H9 (cell line): ENCODE data around the gene PCDHGA9. TPM values are rescaled to one million over a fixed set of nuclear protein-coding genes. Genes with fewer than 3 reads are reported as not detected.

ENCODE experiments used
- DNase-seq: peaks from one replicate; pipeline ENCODE4 v3.0.0-alpha.2; 2017
- H2AFZ ChIP-seq: one replicate; pipeline ENCODE4 v1.6.1; 2013; ENCODE audit warnings: mild to moderate bottlenecking, low read length, control low read depth, moderate library complexity
- H2AK5ac ChIP-seq: 2 replicates; pipeline ENCODE4 v1.6.1; 2013; ENCODE audit warnings: low read length, control low read depth, mixed read lengths; ENCODE audit not compliant: insufficient read length
- H2BK120ac ChIP-seq: one replicate; pipeline ENCODE4 v1.6.1; 2013; ENCODE audit warnings: low read depth, mild to moderate bottlenecking, low read length, control low read depth, inconsistent platforms; ENCODE audit not compliant: poor library complexity, severe bottlenecking
- H2BK12ac ChIP-seq: 2 replicates; pipeline ENCODE4 v1.6.1; 2013; ENCODE audit warnings: low read length, control low read depth, mixed read lengths, low read depth; ENCODE audit not compliant: insufficient read length
- H2BK15ac ChIP-seq: 2 replicates; pipeline ENCODE4 v1.6.1; 2013; ENCODE audit warnings: low read depth, low read length, control low read depth
- H2BK20ac ChIP-seq: one replicate; pipeline ENCODE4 v1.6.1; 2013; ENCODE audit warnings: low read depth, mild to moderate bottlenecking, low read length, control low read depth, inconsistent platforms; ENCODE audit not compliant: poor library complexity, severe bottlenecking
- H2BK5ac ChIP-seq: 2 replicates; pipeline ENCODE4 v1.6.1; 2013; ENCODE audit warnings: low read length, control low read depth, mixed read lengths; ENCODE audit not compliant: insufficient read length
- H3K14ac ChIP-seq: 2 replicates; pipeline ENCODE4 v1.6.1; 2013; ENCODE audit warnings: low read length, control low read depth; ENCODE audit not compliant: insufficient read depth
- H3K18ac ChIP-seq: 2 replicates; pipeline ENCODE4 v1.6.1; 2013; ENCODE audit warnings: low read depth, mild to moderate bottlenecking, mixed read lengths, low read length, control low read depth; ENCODE audit not compliant: insufficient read length
- H3K23ac ChIP-seq: 2 replicates; pipeline ENCODE4 v1.6.1; 2013; ENCODE audit warnings: low read length, control low read depth, mixed read lengths, low read depth; ENCODE audit not compliant: insufficient read length
- H3K23me2 ChIP-seq: 2 replicates; pipeline ENCODE4 v1.6.1; 2013; ENCODE audit warnings: low read depth, mild to moderate bottlenecking, mixed read lengths, low read length, control low read depth; ENCODE audit not compliant: insufficient read length, poor library complexity, severe bottlenecking
- H3K27ac ChIP-seq: 2 replicates; pipeline ENCODE4 v1.5.1; 2013; ENCODE audit warnings: low read length, control low read depth, mixed read lengths, low read depth; ENCODE audit not compliant: insufficient read length
- H3K27me3 ChIP-seq: 2 replicates; pipeline ENCODE4 v1.6.1; 2013; ENCODE audit warnings: low read length, control low read depth, inconsistent platforms; ENCODE audit not compliant: insufficient read depth
- H3K4ac ChIP-seq: 2 replicates; pipeline ENCODE4 v1.6.1; 2013; ENCODE audit warnings: low read depth, mild to moderate bottlenecking, control low read depth, inconsistent platforms, low read length, moderate library complexity
- H3K4me1 ChIP-seq: 2 replicates; pipeline ENCODE4 v1.6.1; 2013; ENCODE audit warnings: low read length, control low read depth, inconsistent platforms; ENCODE audit not compliant: insufficient read depth
- H3K4me2 ChIP-seq: 2 replicates; pipeline ENCODE4 v1.6.1; 2013; ENCODE audit warnings: low read length, control low read depth, mixed read lengths; ENCODE audit not compliant: insufficient read length, insufficient read depth
- H3K56ac ChIP-seq: 2 replicates; pipeline ENCODE4 v1.6.1; 2013; ENCODE audit warnings: low read depth, mild to moderate bottlenecking, mixed read lengths, low read length, control low read depth; ENCODE audit not compliant: insufficient read length
- H3K79me1 ChIP-seq: 2 replicates; pipeline ENCODE4 v1.6.1; 2013; ENCODE audit warnings: low read depth, mild to moderate bottlenecking, moderate library complexity, low read length, control low read depth, inconsistent platforms; ENCODE audit not compliant: insufficient read depth, poor library complexity, severe bottlenecking
- H3K79me2 ChIP-seq: 2 replicates; pipeline ENCODE4 v1.6.1; 2013; ENCODE audit warnings: low read length, control low read depth, inconsistent platforms; ENCODE audit not compliant: insufficient read depth
- H3K9ac ChIP-seq: 2 replicates; pipeline ENCODE4 v1.6.1; 2013; ENCODE audit warnings: low read length, control low read depth, mixed read lengths; ENCODE audit not compliant: insufficient read length; ENCODE audit errors: extremely low read depth
- H3K9me3 ChIP-seq: one replicate; pipeline ENCODE4 v1.6.1; 2013; ENCODE audit warnings: low read depth, low read length, inconsistent platforms; ENCODE audit not compliant: control insufficient read depth
- H3T11ph ChIP-seq: one replicate; pipeline ENCODE4 v1.6.1; 2013; ENCODE audit warnings: mild to moderate bottlenecking, low read length, control low read depth, inconsistent platforms
- H4K20me1 ChIP-seq: one replicate; pipeline ENCODE4 v1.6.1; 2013; ENCODE audit not compliant: control insufficient read depth, insufficient read length, insufficient read depth
- H4K5ac ChIP-seq: 2 replicates; pipeline ENCODE4 v1.6.1; 2013; ENCODE audit warnings: low read depth, mild to moderate bottlenecking, mixed read lengths, low read length, control low read depth; ENCODE audit not compliant: insufficient read length
- H4K8ac ChIP-seq: replicated peaks from 2 replicates; pipeline ENCODE4 v1.6.1; 2013; ENCODE audit warnings: low read length, control low read depth, mixed read lengths, low read depth; ENCODE audit not compliant: insufficient read length
- H4K91ac ChIP-seq: 2 replicates; pipeline ENCODE4 v1.6.1; 2013; ENCODE audit warnings: low read depth, mild to moderate bottlenecking, moderate library complexity, mixed read lengths, low read length, control low read depth; ENCODE audit not compliant: insufficient read length
- H3K27ac Mint-ChIP-seq, 3 experiments: 2 replicates in 2 of 3; 3 replicates in 1 of 3; pipeline ENCODE4 v1.8.0; 2020 to 2021; ENCODE audit warnings: mixed read lengths in 3 of 3, mild to moderate bottlenecking in 1 of 3, moderate library complexity in 1 of 3
- H3K27me3 Mint-ChIP-seq: 2 replicates; pipeline ENCODE4 v1.8.0; 2021; ENCODE audit warnings: low read depth, mild to moderate bottlenecking, moderate library complexity, mixed read lengths
- H3K36me3 Mint-ChIP-seq, 3 experiments: 2 replicates in 2 of 3; 3 replicates in 1 of 3; pipeline ENCODE4 v1.8.0; 2020 to 2021; ENCODE audit warnings: low read depth in 3 of 3, mixed read lengths in 3 of 3; ENCODE audit not compliant: insufficient read depth in 1 of 3
- H3K4me1 Mint-ChIP-seq, 2 experiments: 2 replicates each; pipeline ENCODE4 v1.8.0; 2020; ENCODE audit warnings: mixed read lengths in 2 of 2
- H3K4me3 Mint-ChIP-seq, 2 experiments: 2 replicates in 1 of 2; 3 replicates in 1 of 2; pipeline ENCODE4 v1.8.0; 2020 to 2021; ENCODE audit warnings: mild to moderate bottlenecking in 2 of 2, mixed read lengths in 2 of 2, moderate library complexity in 1 of 2
- H3K9me3 Mint-ChIP-seq, 2 experiments: 2 replicates in 1 of 2; 3 replicates in 1 of 2; pipeline ENCODE4 v1.8.0; 2020; ENCODE audit warnings: mild to moderate bottlenecking in 2 of 2, mixed read lengths in 2 of 2, moderate library complexity in 1 of 2
- CTCF ChIP-seq: fragments of 200-600 bp; sonication (generic); conservative IDR thresholded peaks from 3 replicates; pipeline ENCODE4 v1.8.0; 2021; ENCODE audit warnings: antibody characterized with exemption, mild to moderate bottlenecking
- WGBS: extraction: QIAGEN DNeasy Blood & Tissue Kit; methylation state at CpG from one replicate; pipeline ENCODE4 v1.1.7; 2013; ENCODE audit warnings: missing lambda C conversion rate, low lambda C conversion rate, mixed read lengths; ENCODE audit not compliant: insufficient read length; ENCODE audit errors: extremely low coverage; 5-methylcytosine and 5-hydroxymethylcytosine counted together
- total RNA-seq: library from RNA; stranded (reverse); gene quantifications from 2 replicates; pipeline ENCODE4 v1.2.1, GENCODE V29; 2021

PCDHGA9 gene
- total RNA-seq, 1 experiment from 2014 or later: 1.3 TPM

DNA sequence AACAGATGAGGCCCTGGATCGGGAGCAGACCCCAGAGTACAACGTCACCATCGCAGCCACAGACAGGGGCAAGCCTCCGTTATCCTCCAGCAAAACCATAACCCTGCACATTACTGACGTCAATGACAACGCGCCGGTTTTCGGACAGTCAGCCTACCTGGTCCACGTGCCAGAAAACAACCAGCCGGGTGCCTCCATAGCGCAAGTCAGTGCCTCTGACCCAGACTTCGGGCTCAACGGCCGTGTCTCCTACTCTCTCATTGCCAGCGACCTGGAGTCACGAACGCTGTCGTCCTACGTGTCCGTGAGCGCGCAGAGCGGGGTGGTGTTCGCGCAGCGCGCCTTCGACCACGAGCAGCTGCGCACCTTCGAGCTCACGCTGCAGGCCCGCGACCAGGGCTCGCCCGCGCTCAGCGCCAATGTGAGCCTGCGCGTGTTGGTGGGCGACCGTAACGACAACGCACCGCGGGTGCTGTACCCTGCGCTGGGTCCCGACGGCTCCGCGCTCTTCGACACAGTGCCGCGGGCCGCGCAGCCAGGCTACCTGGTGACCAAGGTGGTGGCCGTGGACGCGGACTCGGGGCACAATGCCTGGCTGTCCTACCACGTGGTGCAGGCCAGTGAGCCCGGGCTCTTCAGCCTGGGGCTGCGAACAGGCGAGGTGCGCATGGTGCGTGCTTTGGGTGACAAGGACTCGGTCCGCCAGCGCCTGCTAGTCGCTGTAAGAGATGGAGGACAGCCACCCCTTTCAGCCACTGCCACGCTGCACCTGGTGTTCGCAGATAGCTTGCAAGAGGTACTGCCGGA is 16.7 kb downstream of the PCDHGA9 start:
- H3K23ac ChIP-seq: no peak overlapping the region
- H3K9ac ChIP-seq: no peak overlapping the region
- H3K18ac ChIP-seq: no peak overlapping the region
- Mint-ChIP-seq H3K4me3 (peak overlapping the region in 1 of 2 experiments; percentile 86; a peak in 1 of 5 replicates), H3K36me3 (peaks cover 58 to 86% (median 65%) of the 10 kb centered on the region in 3 experiments), H3K4me1 (peaks cover 4 to 13% of the 10 kb centered on the region in 2 experiments; a peak in 3 of 4 replicates), H3K27me3 (peaks cover 17% of the 10 kb centered on the region), H3K27ac (no peak overlapping the region), H3K9me3 (peaks cover 67 to 79% of the 10 kb centered on the region in 2 experiments)
- peaks cover 7% of the 10 kb centered on the region for H3K23me2 ChIP-seq
- H3K79me2 ChIP-seq: no peaks in the 10 kb centered on the region
- no peak overlapping the region for H2BK20ac ChIP-seq
- H2BK15ac ChIP-seq: no peak overlapping the region
- TF ChIP-seq CTCF: no peak
- no peak overlapping the region for H2AK5ac ChIP-seq
- H2BK120ac ChIP-seq: no peak overlapping the region
- H3K14ac ChIP-seq: no peak overlapping the region
- no peak overlapping the region for H3K27ac ChIP-seq
- no peak overlapping the region for H4K5ac ChIP-seq
- H4K8ac ChIP-seq: no peak overlapping the region
- H3T11ph ChIP-seq: no peak overlapping the region
- H4K91ac ChIP-seq: no peak overlapping the region
- H4K20me1 ChIP-seq: no peaks in the 10 kb centered on the region
- no peak overlapping the region for H3K56ac ChIP-seq
- H3K27me3 ChIP-seq: no peaks in the 10 kb centered on the region; the same call in 1 of the 2 replicates
- no peak overlapping the region for H3K4me2 ChIP-seq
- no peak overlapping the region for H3K4ac ChIP-seq
- no peak overlapping the region for H2AFZ ChIP-seq
- H3K79me1 ChIP-seq: no peaks in the 10 kb centered on the region
- peaks cover 13% of the 10 kb centered on the region for H3K9me3 ChIP-seq
- peak; percentile 28 for DNase-seq
- no peak overlapping the region for H2BK12ac ChIP-seq
- no CpG with 5 or more reads among the region's 74 CpGs for WGBS
- H3K4me1 ChIP-seq: no peaks in the 10 kb centered on the region
- H2BK5ac ChIP-seq: no peak overlapping the region
